Naive thymus-derived CD4-positive, alpha-beta T cell (primary cell): ENCODE results near the gene TFPI2. TPM values are rescaled to one million over a fixed set of nuclear protein-coding genes. Genes with fewer than 3 reads are reported as not detected.

Experiments
- ATAC-seq: fragments of 150-1000 bp; cut with Tn5 transposase; 2 replicates; pipeline ENCODE4 v1.10.0; 2021; ENCODE audit warnings: mild to moderate bottlenecking, moderate library complexity
- CTCF ChIA-PET: fragments of 350-600 bp; sonication (Branson Sonifier 250); formaldehyde crosslinking; loops from one replicate; lab custom pipeline; 2021; ENCODE audit warnings: antibody characterized with exemption; lab: Charles Lee
- POLR2A ChIA-PET: fragments of 350-600 bp; sonication (Branson Sonifier 250); formaldehyde crosslinking; loops from one replicate; lab custom pipeline; 2021; ENCODE audit warnings: antibody characterized with exemption, inconsistent platforms; lab: Charles Lee
- DNase-seq, 9 donors: peaks; one replicate each; pipeline versions ENCODE4 v3.0.0 to v3.0.0-alpha.2; 2020 to 2022; ENCODE audit warnings: mixed read lengths in 1 of 9
- H3K27ac ChIP-seq: one replicate; pipeline ENCODE4 v1.7.0; 2013; ENCODE audit warnings: mild to moderate bottlenecking, low read depth, low read length, moderate library complexity
- H3K27me3 ChIP-seq, 2 donors: one replicate each; pipeline ENCODE4 v1.7.0; 2013; ENCODE audit warnings: low read length in 2 of 2, mild to moderate bottlenecking in 2 of 2, moderate library complexity in 2 of 2; ENCODE audit not compliant: control insufficient read depth in 2 of 2, insufficient read depth in 2 of 2
- H3K36me3 ChIP-seq, 3 experiments: 1 replicate in 2 of 3; 2 replicates in 1 of 3; pipeline ENCODE4 v1.7.0; 2013; ENCODE audit warnings: low read length in 3 of 3, mild to moderate bottlenecking in 3 of 3, moderate library complexity in 1 of 3; ENCODE audit not compliant: insufficient read depth in 3 of 3, control insufficient read depth in 2 of 3
- H3K4me1 ChIP-seq, 2 donors: one replicate each; pipeline ENCODE4 v1.7.0; 2013; ENCODE audit warnings: low read length in 2 of 2, mild to moderate bottlenecking in 2 of 2, moderate library complexity in 1 of 2; ENCODE audit not compliant: control insufficient read depth in 2 of 2, insufficient read depth in 2 of 2
- H3K4me3 ChIP-seq: 2 replicates; pipeline ENCODE4 v1.7.0; 2013; ENCODE audit warnings: mild to moderate bottlenecking, low read length
- H3K9me3 ChIP-seq, 3 experiments: 1 replicate in 2 of 3; 2 replicates in 1 of 3; pipeline ENCODE4 v1.7.0; 2013; ENCODE audit warnings: low read length in 3 of 3; ENCODE audit not compliant: control insufficient read depth in 2 of 3
- H3K27ac Mint-ChIP-seq, 9 donors: one replicate each; pipeline ENCODE4 v1.8.0; 2020 to 2022; ENCODE audit warnings: mixed read lengths in 9 of 9, mild to moderate bottlenecking in 8 of 9, moderate library complexity in 5 of 9, inconsistent platforms in 2 of 9
- H3K27me3 Mint-ChIP-seq, 5 donors: one replicate each; pipeline ENCODE4 v1.8.0; 2021 to 2022; ENCODE audit warnings: mixed read lengths in 5 of 5, mild to moderate bottlenecking in 1 of 5
- H3K36me3 Mint-ChIP-seq, 5 donors: one replicate each; pipeline ENCODE4 v1.8.0; 2020 to 2022; ENCODE audit warnings: mixed read lengths in 5 of 5, mild to moderate bottlenecking in 3 of 5, inconsistent platforms in 1 of 5
- H3K4me1 Mint-ChIP-seq, 7 donors: one replicate each; pipeline ENCODE4 v1.8.0; 2020 to 2022; ENCODE audit warnings: mixed read lengths in 7 of 7, mild to moderate bottlenecking in 3 of 7, inconsistent platforms in 1 of 7
- H3K4me3 Mint-ChIP-seq, 10 donors: one replicate each; pipeline ENCODE4 v1.8.0; 2020 to 2022; ENCODE audit warnings: mild to moderate bottlenecking in 10 of 10, mixed read lengths in 10 of 10, moderate library complexity in 6 of 10, inconsistent platforms in 2 of 10
- H3K9me3 Mint-ChIP-seq, 11 donors: one replicate each; pipeline ENCODE4 v1.8.0; 2020 to 2022; ENCODE audit warnings: mixed read lengths in 11 of 11, mild to moderate bottlenecking in 4 of 11, inconsistent platforms in 1 of 11, moderate library complexity in 1 of 11
- intact Hi-C, 2 donors: fragments of 100-400 bp; cut with micrococcal nuclease; formaldehyde crosslinking; loops; one replicate each; pipeline ENCODE4 v1.15.1; 2023
- polyA plus RNA-seq, 2 donors: library from polyadenylated mRNA; unstranded; fragments of 300-500 nt; fragmentation: Illumina TruSeq; gene quantifications; one replicate each; pipeline ENCODE4 v1.2.3, GENCODE V29; 2021
- total RNA-seq, 6 experiments: library from RNA in 5 of 6; stranded (reverse) in 5 of 6; gene quantifications; 1 replicate in 5 of 6; 2 replicates in 1 of 6; pipeline ENCODE4 v1.2.3 and lab custom pipeline; 2021 to 2026

TFPI2 gene
- total and polyA plus RNA-seq, 7 experiments from 2014 or later = 0.71 to 0.77 TPM; not detected in 5

- H3K36me3 Mint-ChIP-seq = no peaks in the 10 kb centered on the region
These were observed 23.7 kb downstream of the TFPI2 start for GRCh38 chr7:93866886-93867285.

GRCh38 chr7:93862651-93863050 lies 27.9 kb downstream of the TFPI2 start:
- Mint-ChIP-seq H3K9me3 (peaks cover 0 to 2% (median 0%) of the 10 kb centered on the region in 11 donors), H3K27me3 (no peaks in the 10 kb centered on the region), H3K27ac (no peak overlapping the region), H3K36me3 (no peaks in the 10 kb centered on the region), H3K4me3 (no peak overlapping the region), H3K4me1 (no peaks in the 10 kb centered on the region)
- H3K27ac ChIP-seq = no peak overlapping the region
- H3K4me3 ChIP-seq = no peak overlapping the region
- CTCF ChIA-PET = no interaction called here
- H3K36me3 ChIP-seq = no peaks in the 10 kb centered on the region
- DNase-seq (no peak), ATAC-seq (no peak)
- POLR2A ChIA-PET = no interaction called here
- intact Hi-C loops = no loop called here
- H3K4me1 ChIP-seq = no peaks in the 10 kb centered on the region
- H3K9me3 ChIP-seq = no peaks in the 10 kb centered on the region
- H3K27me3 ChIP-seq = no peaks in the 10 kb centered on the region

More at GRCh38 chr7:93866886-93867285, 23.7 kb downstream of the TFPI2 start:
- Histone ChIP-seq H3K36me3 (no peaks in the 10 kb centered on the region), H3K27me3 (no peaks in the 10 kb centered on the region), H3K9me3 (no peaks in the 10 kb centered on the region), H3K4me1 (no peaks in the 10 kb centered on the region), H3K4me3 (no peak overlapping the region), H3K27ac (no peak overlapping the region)
- Mint-ChIP-seq H3K4me3 (no peak overlapping the region), H3K9me3 (no peaks in the 10 kb centered on the region), H3K27ac (no peak overlapping the region), H3K27me3 (no peaks in the 10 kb centered on the region), H3K4me1 (no peaks in the 10 kb centered on the region)
- POLR2A ChIA-PET = no interaction called here
- ATAC-seq (no peak), DNase-seq (no peak)
- intact Hi-C loops = no loop called here
- CTCF ChIA-PET = no interaction called here

- no peak overlapping the region for H3K4me3 ChIP-seq
- Mint-ChIP-seq H3K27ac (no peak overlapping the region), H3K27me3 (no peaks in the 10 kb centered on the region), H3K9me3 (peaks cover 0 to 2% (median 0%) of the 10 kb centered on the region in 11 donors), H3K4me3 (no peak overlapping the region), H3K36me3 (no peaks in the 10 kb centered on the region), H3K4me1 (no peaks in the 10 kb centered on the region)
- no peaks in the 10 kb centered on the region for H3K9me3 ChIP-seq
- POLR2A ChIA-PET = no interaction called here
- intact Hi-C loops = no loop called here
- H3K36me3 ChIP-seq = no peaks in the 10 kb centered on the region
- no peak for ATAC-seq
- no peaks in the 10 kb centered on the region for H3K27me3 ChIP-seq
- CTCF ChIA-PET = no interaction called here
- no peak for DNase-seq
- H3K27ac ChIP-seq = no peak overlapping the region
- H3K4me1 ChIP-seq = no peaks in the 10 kb centered on the region
These were observed 29.1 kb downstream of the TFPI2 start for GRCh38 chr7:93861325-93861949.

- no peak overlapping the region for H3K4me3 Mint-ChIP-seq
- peaks cover 0 to 3% (median 0%) of the 10 kb centered on the region in 5 donors for H3K27me3 Mint-ChIP-seq
- ChIA-PET CTCF (no interaction called here), POLR2A (no interaction called here)
- ATAC-seq (no peak), DNase-seq (no peak)
- no peaks in the 10 kb centered on the region for H3K4me1 Mint-ChIP-seq
- H3K9me3 Mint-ChIP-seq = peaks cover 0 to 3% (median 0%) of the 10 kb centered on the region in 11 donors
- H3K4me3 ChIP-seq = no peak overlapping the region
- no peak overlapping the region for H3K27ac Mint-ChIP-seq
- no peaks in the 10 kb centered on the region for H3K9me3 ChIP-seq
- no peak overlapping the region for H3K27ac ChIP-seq
- intact Hi-C loops = no loop called here
- no peaks in the 10 kb centered on the region for H3K36me3 ChIP-seq
- no peaks in the 10 kb centered on the region for H3K36me3 Mint-ChIP-seq
- no peaks in the 10 kb centered on the region for H3K4me1 ChIP-seq
- no peaks in the 10 kb centered on the region for H3K27me3 ChIP-seq
These were observed 30.3 kb downstream of the TFPI2 start for GRCh38 chr7:93860261-93860660.

- intact Hi-C loops = no loop called here
- H3K4me3 ChIP-seq = no peak overlapping the region
- no peak for ATAC-seq
- H3K9me3 Mint-ChIP-seq = peaks cover 0 to 3% (median 0%) of the 10 kb centered on the region in 11 donors
- H3K9me3 ChIP-seq = no peaks in the 10 kb centered on the region
- H3K36me3 Mint-ChIP-seq = no peaks in the 10 kb centered on the region
- H3K4me3 Mint-ChIP-seq = no peak overlapping the region
- no peaks in the 10 kb centered on the region for H3K4me1 Mint-ChIP-seq
- H3K36me3 ChIP-seq = no peaks in the 10 kb centered on the region
- no peak overlapping the region for H3K27ac ChIP-seq
- H3K27ac Mint-ChIP-seq = no peak overlapping the region
- no peaks in the 10 kb centered on the region for H3K27me3 ChIP-seq
- no peaks in the 10 kb centered on the region for H3K4me1 ChIP-seq
- no peak for DNase-seq
- peaks cover 0 to 3% (median 3%) of the 10 kb centered on the region in 5 donors for H3K27me3 Mint-ChIP-seq
- ChIA-PET CTCF (no interaction called here), POLR2A (no interaction called here)
These were observed 31.7 kb downstream of the TFPI2 start for GRCh38 chr7:93858857-93859256.

GRCh38 chr7:93856323-93856722 lies 34.2 kb downstream of the TFPI2 start:
- H3K36me3 ChIP-seq = no peaks in the 10 kb centered on the region
- DNase-seq (no peak), ATAC-seq (no peak)
- H3K9me3 Mint-ChIP-seq = peaks cover 0 to 9% (median 0%) of the 10 kb centered on the region in 11 donors
- ChIA-PET POLR2A (no interaction called here), CTCF (no interaction called here)
- no peaks in the 10 kb centered on the region for H3K4me1 Mint-ChIP-seq
- intact Hi-C loops = no loop called here
- H3K27ac ChIP-seq = no peak overlapping the region
- H3K27me3 Mint-ChIP-seq = peaks cover 0 to 5% (median 3%) of the 10 kb centered on the region in 5 donors
- no peak overlapping the region for H3K4me3 ChIP-seq
- no peaks in the 10 kb centered on the region for H3K4me1 ChIP-seq
- H3K27me3 ChIP-seq = no peaks in the 10 kb centered on the region
- H3K36me3 Mint-ChIP-seq = no peaks in the 10 kb centered on the region
- no peaks in the 10 kb centered on the region for H3K9me3 ChIP-seq
- no peak overlapping the region for H3K4me3 Mint-ChIP-seq
- H3K27ac Mint-ChIP-seq = no peak overlapping the region

DNA sequence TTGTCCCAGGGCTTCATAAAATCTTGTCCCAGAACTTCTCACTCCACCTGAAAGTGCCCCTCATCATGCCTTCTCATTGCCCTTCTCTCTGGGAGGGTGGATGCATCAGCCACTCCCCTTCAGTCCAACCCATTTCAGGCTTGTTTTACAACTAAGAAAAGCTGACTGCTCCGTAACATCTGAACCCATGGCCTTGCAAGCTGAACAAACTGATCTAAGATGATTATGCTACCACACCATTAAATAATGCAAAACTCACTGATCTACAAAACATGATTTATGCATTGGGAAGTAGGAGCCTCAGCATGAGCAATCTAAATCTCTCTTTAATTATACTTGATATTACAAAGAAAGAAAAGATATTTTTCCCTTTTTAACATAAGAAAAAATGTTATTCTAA lies 34.8 kb downstream of the TFPI2 start:
- intact Hi-C loops = no loop called here
- POLR2A ChIA-PET = no interaction called here
- Histone ChIP-seq H3K27me3 (no peaks in the 10 kb centered on the region), H3K4me3 (no peak overlapping the region), H3K9me3 (no peaks in the 10 kb centered on the region), H3K36me3 (no peaks in the 10 kb centered on the region), H3K4me1 (no peaks in the 10 kb centered on the region), H3K27ac (no peak overlapping the region)
- Mint-ChIP-seq H3K4me1 (no peaks in the 10 kb centered on the region), H3K27me3 (peaks cover 0 to 5% (median 3%) of the 10 kb centered on the region in 5 donors), H3K36me3 (no peaks in the 10 kb centered on the region), H3K27ac (no peak overlapping the region), H3K9me3 (peaks cover 0 to 9% (median 0%) of the 10 kb centered on the region in 11 donors), H3K4me3 (no peak overlapping the region)
- DNase-seq = no peak
- no peak for ATAC-seq
- CTCF ChIA-PET = no interaction called here
